SKM-1 (cell line): ENCODE data around the gene ITM2B.

Experiments used
- DNase-seq: peaks from one replicate; lab custom pipeline; 2025; ENCODE audit not compliant: unreplicated experiment; lab: John Stamatoyannopoulos, UW

The ITM2B gene

DNA sequence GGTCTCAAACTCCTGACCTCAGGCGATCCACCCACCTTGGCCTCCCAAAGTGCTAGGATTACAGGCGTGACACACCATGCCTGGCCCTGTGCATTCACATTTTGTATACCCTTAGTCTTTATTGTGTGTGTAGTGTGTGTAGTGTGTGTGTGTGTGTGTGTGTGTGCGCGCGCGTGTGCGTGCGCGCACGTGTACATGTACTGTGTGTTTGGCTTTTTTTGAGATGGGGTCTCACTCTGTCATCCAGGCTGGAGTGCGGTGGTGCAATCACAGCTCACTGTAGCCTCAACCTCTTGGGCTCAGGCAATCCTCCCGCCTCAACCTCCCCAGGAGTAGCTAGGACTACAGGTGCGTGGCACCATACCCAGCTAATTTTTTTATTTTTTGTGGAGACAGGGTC lies 22.1 kb downstream of the ITM2B start:
- DNase-seq, result no peak

DNA sequence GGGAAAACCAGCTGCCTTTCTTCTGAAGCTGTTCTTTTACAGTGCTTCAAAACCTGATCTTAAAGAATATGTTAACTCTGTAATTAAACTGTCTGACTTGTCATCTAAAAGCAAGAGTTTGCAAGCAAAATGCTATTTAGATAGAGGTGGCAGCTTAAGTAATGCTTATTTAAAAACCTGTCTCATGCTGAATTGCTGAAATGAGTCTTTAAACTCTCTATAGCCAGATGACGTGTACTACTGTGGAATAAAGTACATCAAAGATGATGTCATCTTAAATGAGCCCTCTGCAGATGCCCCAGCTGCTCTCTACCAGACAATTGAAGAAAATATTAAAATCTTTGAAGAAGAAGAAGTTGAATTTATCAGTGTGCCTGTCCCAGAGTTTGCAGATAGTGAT lies 22.9 kb downstream of the ITM2B start:
- no peak for DNase-seq

DNA sequence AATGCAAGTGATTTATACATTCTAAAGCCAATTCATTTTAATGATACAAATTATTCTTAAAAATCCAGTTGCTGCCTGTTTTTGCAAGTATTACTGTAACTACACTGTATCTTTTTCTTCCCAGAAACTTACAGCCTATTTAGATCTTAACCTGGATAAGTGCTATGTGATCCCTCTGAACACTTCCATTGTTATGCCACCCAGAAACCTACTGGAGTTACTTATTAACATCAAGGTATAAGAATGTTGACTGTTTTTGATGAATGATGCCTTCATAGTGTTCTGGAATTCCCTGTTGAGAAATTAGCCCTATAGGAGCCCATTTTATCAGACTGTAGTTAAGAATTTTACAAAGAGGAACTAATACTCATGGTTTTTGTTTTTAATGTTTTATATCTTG lies 25.0 kb downstream of the ITM2B start:
- DNase-seq, result no peak

DNA sequence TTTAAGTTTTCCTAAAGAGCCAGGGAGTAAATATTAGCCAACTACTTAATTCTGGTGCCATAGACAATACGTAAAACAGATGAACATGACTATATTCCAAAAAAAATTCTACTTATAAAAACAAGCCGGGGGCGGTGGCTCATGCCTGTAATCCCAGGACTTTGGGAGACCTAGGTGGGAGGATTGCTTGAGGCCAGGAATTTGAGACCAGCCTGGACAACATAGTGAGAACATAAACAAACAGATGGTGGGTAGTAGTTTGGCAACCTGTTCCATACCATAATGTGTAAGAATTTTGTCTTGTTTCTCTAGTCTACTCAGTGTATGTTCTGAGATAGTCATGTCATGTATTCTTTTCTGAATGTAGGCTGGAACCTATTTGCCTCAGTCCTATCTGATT lies 25.4 kb downstream of the ITM2B start:
- DNase-seq, result no peak

DNA sequence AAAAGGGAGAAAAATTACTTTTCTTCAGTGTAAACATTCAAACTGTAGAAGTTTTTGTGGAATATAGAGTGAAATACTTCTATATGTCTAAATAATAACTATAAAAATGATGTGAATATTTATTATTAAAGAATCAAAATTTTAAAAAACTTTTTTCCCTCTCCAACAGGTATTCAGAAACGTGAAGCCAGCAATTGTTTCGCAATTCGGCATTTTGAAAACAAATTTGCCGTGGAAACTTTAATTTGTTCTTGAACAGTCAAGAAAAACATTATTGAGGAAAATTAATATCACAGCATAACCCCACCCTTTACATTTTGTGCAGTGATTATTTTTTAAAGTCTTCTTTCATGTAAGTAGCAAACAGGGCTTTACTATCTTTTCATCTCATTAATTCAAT lies 28.0 kb downstream of the ITM2B start:
- DNase-seq, result no peak

DNA sequence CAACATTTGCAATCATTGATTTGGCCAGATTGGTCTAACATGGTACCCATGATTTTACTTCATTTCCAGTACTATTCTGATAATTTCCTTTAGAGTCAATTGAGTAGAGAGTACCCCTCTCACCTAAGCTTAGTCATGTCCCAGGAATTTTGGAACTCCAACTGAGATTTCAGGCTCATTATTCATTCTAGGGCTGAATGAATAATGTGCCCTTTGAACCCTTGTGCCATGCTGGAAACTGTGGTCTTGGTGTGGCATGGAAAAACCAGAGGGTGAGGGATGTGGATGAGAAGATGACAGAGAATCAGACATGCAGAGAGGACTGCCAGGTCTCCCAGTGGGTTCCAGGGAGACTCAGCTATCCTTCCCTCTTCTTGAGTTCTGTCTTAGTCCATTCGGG lies 30.2 kb downstream of the ITM2B start:
- DNase-seq, result no peak

DNA sequence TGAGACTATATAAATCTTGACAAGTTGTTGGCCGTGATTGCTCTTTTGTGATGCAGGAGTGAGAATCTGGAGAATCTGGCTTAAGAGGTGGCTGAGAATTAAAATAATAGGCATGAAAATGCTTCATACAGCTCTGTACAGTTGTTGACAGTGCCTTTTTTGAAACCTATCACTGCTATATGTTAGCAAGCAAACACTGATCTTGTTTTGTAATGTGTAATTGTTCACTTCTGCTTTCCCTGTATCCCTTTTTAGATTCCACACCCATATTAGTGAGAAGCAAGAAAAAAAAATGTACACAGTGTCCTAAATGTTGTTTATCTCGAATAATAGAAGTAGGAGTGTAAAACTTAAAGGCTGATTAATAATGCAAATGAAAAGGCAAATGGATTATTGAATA lies 31.1 kb downstream of the ITM2B start:
- DNase-seq, result no peak

DNA sequence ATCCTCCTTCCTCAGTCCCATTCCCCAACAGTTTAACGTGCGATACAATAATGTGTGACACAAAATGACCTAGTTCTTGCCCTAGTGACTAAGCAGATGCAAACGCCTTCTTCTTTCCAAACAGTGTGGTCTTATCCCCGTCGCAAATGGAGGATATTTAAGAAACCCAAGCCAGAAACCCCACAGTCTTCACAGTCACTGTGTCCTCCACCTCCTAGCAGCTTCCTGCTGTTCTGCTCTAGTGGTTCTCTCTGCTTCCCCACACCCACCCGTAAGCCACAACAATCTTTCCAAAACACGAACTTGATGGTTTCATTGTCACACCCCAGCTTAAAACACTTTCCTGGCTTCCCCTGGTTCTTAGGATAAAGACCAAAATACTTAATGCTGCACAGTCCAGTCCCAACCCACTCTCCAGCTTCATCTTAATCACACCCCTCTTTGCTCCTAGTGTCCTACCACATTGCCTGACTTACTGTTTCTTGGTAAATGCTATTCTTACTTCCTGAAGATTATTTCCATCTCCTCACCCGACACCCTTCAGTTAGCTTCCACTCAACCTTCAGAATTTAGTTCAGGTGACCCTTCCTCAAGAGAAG lies 32.3 kb downstream of the ITM2B start:
- no peak for DNase-seq

DNA sequence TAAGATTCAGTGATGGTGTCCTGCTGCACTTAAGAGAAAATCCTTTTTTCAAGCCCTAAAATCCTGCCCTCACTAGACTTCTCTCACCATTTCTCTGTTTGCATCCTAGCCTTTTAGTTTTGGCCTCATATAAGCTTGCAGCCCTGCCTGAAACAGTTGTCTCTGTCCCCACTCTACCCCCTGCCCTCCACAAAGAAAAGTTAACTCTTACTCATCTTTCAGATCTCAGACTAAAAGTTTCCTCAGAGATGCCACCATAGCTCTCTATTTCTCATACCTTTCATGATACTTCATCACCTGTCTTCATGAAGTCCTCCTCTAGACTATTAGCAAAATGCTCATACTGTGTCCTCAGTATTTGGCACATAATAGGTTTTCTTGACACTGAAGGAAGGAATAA lies 33.1 kb downstream of the ITM2B start:
- no peak for DNase-seq

DNA sequence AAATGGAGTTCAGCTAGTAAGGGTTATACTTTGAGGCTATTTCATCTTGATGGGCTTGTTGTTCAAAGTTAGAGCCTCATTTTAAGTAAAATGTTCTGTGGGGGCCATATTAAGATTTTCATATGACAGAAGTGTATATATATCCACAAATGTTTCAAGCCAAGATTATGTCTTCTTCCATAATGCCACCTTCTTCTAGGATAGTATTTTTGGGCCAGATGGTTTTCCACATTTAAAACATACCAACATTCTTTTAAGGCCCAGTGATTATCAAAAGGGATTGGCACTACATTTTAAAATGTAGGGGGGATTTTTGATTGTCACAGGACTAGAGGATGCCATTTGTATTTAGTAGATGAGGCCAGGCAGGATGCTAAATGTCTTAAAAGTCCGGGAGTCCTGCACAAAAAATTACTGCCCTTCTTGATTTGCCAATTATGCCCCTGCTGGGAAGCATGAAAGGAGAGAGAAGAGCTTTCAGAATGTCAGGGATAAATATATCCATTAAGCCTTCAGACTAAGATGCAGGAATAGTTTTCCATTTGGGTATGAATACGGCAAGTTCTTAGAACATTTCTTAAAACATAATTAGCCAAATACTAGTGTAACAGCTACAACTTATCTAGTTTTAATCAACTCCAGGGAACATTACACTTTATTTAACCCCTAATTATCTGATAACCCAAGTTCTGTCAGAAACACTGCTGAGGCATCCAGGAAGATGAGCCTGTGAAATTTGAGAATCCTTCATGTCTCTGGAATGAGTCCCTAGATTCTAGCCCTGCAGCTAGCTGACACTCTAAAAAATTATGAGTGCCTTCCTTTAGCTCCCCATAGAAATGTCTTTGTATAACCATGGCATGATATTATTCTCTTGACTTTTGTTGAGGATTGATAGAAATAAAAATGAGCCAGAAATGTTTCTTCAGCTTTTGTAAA lies 34.0 kb downstream of the ITM2B start:
- DNase-seq, result no peak

DNA sequence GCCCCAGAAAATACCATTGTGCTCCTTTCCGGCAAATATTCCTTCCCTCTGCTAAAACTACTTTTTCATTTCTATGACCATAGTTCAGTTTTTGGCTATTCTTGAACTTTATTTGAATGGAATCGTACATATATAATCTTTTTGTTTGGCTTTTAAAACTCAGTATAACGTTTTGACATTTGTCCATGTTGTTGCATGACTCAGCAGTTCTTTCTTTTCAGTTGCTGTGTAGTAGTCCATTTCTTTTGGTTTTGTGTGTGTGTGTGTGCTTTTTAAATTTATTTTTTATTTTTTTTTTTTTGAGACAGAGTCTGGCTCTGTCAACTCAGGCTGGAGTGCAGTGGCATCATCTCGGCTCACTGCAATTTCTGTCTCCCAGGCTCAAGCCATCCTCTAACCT lies 35.0 kb downstream of the ITM2B start:
- no peak for DNase-seq

DNA sequence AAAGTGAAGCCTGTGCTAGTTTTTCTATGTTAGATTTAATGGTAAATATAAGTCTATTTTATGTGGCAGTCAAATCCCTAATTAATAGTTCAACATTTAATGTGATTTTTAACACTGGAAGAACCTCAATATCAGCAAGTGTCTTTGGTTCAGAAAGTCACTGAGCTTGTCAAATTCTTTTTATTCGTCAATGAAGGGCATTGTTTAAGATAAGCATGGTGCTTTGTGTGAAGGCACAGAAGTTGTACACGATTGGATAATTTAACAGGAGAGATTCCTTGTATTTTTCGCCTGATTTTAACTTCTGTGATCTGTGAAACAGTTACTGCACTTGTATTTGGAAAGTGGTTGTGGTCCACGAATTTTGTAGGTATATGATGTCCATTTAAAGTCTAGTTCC lies 40.3 kb downstream of the ITM2B start:
- DNase-seq, result no peak

DNA sequence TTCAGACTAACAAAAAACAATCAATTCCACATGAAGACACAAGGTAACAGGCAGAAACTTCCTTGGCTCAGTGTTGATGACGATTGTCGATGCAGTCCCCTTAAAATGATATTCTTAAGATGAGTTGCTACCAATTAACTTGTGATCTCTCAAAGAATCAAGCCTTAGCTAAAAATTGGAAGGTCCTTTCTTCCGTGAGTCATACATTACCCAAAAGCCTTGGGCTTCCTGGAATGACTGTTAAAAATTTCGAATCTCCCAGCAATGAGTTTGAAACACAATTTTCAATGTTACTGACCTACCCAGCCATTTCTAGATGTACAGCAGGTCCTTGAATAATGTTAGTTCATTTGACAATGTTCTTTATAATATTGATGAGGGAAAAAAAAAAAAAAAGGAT lies 42.5 kb downstream of the ITM2B start:
- DNase-seq, result no peak

DNA sequence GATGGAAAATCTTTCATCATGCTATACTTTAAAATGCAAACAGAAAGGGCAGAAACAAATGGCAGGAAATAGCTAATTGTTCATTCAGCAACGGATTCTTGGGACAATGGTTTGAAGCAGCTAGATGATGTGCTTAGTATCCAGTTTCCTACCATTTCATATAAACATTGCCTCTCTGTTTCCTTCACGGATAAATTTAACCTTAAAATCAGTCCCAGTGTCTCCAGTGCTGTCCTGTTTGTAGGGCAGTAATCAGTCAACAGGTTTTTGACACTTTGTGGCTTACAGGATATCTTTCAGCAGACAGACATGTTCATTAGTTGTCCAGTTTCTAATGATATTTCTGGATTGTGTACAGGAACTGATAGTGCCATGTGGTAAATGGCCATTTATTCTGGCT lies 45.8 kb downstream of the ITM2B start:
- DNase-seq, result no peak

DNA sequence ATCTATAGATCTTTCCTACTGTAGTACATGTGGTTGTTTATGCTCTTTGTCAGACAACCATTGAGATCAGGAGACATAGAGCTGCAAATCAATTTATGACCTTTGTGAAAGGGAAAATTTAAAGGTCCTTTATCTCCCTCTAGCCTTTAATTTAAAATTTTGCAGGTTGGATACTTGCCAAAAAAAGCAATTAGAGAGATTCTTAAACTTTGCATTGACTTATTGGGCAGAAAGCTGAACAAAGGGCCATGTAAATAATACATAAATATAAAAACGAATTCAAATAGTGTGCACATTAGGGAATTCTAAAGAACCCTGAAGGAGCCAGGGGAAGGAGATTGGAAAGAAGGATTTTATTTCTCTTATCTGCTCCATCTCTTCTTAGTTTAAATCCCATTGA lies 48.5 kb downstream of the ITM2B start:
- no peak for DNase-seq

DNA sequence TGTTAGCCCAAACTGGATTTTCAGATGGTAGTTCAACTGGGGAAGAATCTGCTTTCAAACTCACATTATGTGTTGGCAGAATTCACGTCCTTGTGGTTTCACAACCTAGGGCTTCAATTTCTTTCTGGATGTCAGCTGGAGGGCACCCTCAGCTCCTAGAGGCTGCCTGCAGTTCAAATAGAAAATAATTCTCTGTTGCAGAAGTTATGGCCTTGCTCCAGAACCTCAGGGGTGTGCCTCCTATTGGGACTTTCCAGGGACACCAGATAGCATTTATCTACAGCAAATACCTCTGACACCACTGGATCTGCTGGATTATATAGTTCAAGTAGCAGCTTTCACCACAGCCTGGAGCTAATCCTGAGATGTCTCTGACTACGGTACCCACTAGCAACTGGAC lies 58.7 kb downstream of the ITM2B start:
- DNase-seq, result no peak

DNA sequence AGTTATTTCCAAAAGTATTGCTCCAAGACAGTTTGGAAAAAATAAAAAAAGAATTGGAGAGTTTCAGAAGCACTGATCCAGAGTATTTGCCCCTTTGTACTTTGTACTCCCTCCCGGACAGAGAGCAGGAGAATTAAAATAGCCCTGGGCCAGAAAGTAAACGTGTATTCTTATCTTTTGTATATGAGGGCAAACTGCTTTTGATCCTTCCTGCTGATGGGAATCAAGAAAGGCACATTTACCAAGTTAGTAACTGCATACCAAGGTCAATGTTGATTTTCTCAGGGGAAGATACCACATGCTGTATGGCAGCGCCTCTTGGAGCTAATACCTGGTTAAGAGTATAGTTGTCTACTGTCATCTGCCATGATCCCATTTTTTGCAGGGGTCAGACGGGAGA lies 59.6 kb downstream of the ITM2B start:
- DNase-seq, result no peak

DNA sequence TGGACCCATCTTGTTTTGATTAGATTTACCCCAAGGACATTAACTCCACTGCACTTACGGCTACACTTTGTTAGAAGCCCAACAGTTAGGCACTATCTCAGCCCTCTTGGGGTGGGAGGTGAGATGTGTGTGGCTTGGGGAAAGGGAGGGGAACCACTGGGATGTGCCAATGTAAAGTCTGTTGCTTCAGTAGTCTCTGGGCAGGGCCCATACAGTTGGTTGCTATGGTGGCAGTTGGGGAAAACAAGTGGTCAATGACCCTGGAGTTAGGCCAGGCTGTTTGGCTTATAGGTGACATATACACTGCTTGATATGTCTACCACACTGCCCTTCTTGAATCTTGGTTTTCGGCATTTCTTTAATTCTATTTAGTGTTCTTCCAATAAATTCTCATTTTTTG lies 61.6 kb downstream of the ITM2B start:
- no peak for DNase-seq

DNA sequence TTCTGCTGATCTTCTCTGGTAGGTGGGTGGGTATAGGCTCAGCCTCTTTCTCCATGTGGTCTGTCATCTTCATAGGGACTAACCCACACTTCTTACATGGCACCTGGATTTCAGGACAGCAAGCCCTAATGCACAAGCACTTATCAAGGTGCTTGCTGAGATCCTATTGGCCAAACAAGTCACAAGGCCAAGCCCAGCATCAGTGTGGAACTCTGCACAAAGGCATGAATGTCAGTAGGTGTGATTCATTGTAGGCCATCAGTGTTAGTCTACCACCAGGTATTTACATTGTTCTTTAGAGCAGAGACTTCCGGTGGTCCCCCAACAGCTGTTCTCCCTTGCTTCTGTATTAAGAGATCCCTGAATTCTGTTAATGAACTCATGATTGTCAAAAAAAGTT lies 62.3 kb downstream of the ITM2B start:
- no peak for DNase-seq

DNA sequence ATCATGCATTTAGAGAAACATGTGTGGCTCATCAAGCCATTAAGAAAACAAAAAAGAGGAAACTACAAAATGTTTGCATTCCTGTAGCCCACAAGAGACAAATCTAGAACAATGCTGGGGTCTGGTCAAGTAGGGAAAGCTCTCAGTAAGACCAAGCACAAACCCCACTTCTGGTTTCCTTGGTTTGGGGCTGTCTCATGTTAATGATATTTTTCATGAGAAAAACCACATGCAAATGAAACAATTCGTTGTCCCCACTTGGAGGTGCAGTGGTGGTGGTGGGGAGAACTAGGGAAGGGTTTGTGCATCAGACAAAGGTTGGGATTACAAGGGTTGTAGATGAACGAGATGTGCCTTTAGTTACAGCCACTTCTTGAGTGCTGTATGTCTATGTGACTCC lies 63.5 kb downstream of the ITM2B start:
- DNase-seq, result no peak

DNA sequence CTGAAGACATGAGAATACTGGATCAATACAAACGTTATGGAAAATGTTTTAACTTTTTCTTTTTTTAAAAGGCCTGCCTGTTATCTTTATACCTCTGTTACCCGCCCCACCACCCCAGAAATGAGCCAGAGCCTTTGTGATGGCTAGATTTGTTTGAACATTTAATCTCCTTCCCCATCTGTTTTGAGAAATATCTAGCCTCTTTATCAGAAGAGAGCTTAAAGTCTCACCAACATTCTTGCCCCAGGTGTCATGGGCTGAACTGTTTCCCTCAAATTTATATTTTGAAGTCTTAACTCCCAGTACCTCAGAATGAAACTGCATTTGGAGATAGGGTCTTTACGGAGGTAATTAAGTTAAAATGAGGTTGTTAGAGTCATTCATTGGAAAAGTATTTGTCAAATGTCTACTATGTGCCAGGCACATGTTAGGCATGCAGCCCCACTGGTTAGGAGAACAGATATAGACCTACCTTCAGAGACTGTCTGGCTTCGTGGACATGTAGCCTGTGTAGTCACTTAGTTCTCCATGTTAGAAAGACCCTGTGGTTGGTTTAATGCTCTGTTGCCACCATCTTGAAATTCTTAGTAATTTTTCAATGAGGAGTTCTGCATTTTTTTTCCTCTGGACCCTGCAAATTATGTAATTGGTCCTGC lies 64.3 kb downstream of the ITM2B start:
- no peak for DNase-seq

DNA sequence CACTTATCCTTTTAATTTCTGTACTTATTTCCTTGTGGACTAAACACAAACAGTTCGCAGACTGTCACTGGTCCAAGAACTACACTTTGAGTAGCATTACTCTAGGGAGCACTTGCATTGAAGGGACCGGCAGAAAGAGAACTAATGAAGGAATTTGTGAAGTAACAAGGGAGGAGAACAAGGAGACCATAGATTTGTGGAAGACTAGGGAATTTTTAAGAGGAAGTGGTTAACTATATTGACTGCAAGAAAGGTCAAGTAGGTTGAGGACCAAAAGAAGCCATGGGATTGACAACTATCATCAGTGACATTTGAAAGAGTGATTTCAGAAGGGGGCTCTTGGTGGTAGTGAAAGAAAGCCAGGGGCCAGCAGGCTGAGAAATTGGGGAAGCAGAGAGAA lies 66.6 kb downstream of the ITM2B start:
- DNase-seq, result no peak
